ENCODE measurements around the gene MFAP4. TPM values are rescaled to one million over a fixed set of nuclear protein-coding genes. Genes with fewer than 3 reads are reported as not detected.

Gene MFAP4
- total and polyA plus RNA-seq, 12 donors, result 7.2 to 84.5 (median 31.9) TPM

DNA sequence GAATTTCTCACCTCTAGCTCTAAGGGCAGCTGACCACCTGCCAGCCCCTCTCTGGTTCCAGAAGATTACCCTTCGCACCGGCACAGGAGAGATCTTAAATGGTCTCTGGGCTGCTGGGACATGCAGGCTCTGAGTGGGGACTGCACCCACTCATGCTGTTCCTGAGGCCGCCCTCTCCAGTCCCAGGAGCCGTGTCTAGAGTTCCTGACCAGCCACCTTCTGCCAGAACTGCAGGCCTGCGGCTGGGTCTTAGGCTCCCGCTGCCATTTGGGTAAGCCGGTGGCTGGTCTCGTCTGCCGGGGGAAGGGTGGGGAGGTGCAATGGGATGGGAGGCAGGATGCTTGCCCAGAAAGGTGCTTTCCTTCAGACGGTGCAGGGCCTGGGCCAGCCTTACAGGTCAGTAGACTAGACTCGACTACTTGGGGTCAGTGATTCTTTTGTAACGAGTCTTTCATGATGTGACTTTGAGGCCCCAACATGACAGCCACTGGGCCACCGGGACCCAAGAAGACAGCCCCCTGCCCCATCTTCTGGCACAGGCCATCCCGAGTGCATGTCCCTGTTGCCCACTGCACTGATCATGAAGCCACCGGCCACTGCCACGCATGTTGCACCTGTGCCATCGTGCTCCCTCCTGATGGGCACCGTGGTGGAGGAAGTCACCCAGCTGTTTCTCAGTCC lies 50.9 kb downstream of the MFAP4 start:
- 86 to 92% (median 90%) methylated on average over 2 to 18 of the region's 18 CpGs for WGBS, 4 donors
- Histone ChIP-seq H3K36me3 (replicated peaks in 1 of 2) (peaks cover 0 to 4% of the 10 kb centered on the region in 2 donors), H3K4me1 (replicated peaks in 1 of 2) (peaks cover 0 to 11% of the 10 kb centered on the region in 2 donors), H3K4me3 (no peak overlapping the region), H3K27me3 (no peaks in the 10 kb centered on the region), H3K27ac (no peak overlapping the region), H3K9me3 (replicated peaks in 1 of 3) (no peaks in the 10 kb centered on the region)
- TF ChIP-seq POLR2A (IDR thresholded peaks at IDR 0.05), result no peak
- intact Hi-C loops (cut with DNase I), result no loop called here
- peak in 3 of 7 donors; percentile 13 to 54 (median 14) for DNase-seq

DNA sequence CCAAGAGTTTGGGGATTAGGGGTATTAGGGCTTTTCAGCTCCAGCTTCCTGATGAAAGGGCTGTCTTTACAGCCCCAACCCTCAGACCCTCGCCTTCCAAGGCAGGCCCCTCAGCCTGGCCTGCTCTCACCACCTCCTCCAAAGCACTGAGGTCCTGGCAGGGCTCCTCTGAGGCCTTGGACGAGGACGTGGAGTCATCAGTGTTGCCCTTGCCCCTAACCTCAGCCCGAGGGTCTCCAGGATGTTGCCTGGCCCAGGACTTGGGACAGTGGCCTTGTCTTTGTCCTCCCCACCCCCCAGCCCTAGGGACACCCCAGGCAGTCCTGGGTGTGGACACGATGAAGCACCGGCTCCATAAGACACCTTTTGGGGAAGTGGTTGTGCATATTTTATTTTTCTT lies 52.7 kb downstream of the MFAP4 start:
- intact Hi-C loops (cut with DNase I), result no loop called here
- TF ChIP-seq, protein P1, sequence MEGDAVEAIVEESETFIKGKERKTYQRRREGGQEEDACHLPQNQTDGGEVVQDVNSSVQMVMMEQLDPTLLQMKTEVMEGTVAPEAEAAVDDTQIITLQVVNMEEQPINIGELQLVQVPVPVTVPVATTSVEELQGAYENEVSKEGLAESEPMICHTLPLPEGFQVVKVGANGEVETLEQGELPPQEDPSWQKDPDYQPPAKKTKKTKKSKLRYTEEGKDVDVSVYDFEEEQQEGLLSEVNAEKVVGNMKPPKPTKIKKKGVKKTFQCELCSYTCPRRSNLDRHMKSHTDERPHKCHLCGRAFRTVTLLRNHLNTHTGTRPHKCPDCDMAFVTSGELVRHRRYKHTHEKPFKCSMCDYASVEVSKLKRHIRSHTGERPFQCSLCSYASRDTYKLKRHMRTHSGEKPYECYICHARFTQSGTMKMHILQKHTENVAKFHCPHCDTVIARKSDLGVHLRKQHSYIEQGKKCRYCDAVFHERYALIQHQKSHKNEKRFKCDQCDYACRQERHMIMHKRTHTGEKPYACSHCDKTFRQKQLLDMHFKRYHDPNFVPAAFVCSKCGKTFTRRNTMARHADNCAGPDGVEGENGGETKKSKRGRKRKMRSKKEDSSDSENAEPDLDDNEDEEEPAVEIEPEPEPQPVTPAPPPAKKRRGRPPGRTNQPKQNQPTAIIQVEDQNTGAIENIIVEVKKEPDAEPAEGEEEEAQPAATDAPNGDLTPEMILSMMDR (IDR thresholded peaks at IDR 0.05), result no peak
- TF ChIP-seq POLR2A (IDR thresholded peaks at IDR 0.05), result no peak
- peak in 2 of 7 donors; percentile 11 to 47 for DNase-seq

DNA sequence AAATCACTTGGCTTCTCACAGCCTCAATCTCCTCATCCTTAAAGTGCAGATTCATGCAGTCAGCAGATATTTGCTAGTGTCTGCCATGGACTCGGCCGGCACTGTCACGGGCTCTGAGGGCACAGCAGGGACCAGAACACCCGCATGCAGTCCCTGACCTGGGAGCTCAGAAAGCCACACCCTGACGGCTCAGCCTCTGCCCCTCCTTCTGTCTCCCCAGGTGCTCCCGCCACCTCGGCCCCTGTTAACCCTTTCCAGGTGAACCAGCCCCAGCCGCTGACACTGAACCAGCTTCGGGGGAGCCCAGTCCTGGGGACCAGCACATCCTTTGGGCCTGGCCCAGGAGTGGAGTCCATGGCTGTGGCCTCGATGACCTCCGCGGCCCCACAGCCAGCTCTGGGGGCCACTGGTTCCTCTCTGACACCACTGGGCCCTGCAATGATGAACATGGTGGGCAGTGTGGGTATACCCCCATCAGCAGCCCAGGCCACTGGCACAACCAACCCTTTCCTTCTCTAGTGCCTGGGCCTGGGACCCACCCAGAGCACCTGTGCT lies 53.2 kb downstream of the MFAP4 start:
- 93 to 94% (median 93%) methylated on average over 3 to 12 of the region's 12 CpGs; no CpG with 5 or more reads in 1 of the 4 donors for WGBS, 4 donors

More for the DNA sequence above, 52.7 kb downstream of the MFAP4 start:
- H3K27ac ChIP-seq, result no peak overlapping the region
- H3K4me1 ChIP-seq (replicated peaks in 1 of 2), result peaks cover 0 to 11% of the 10 kb centered on the region in 2 donors
- H3K36me3 ChIP-seq (replicated peaks in 1 of 2), result peaks cover 0 to 4% of the 10 kb centered on the region in 2 donors
- H3K9me3 ChIP-seq (replicated peaks in 1 of 3), result no peaks in the 10 kb centered on the region
- no peak overlapping the region for H3K4me3 ChIP-seq
- no peaks in the 10 kb centered on the region for H3K27me3 ChIP-seq
- WGBS, 4 donors, result 67 to 91% (median 70%) methylated on average over 4 to 6 of the region's 6 CpGs

More for the DNA sequence above, 53.2 kb downstream of the MFAP4 start:
- Histone ChIP-seq H3K4me3 (no peak overlapping the region), H3K9me3 (replicated peaks in 1 of 3) (no peaks in the 10 kb centered on the region), H3K4me1 (replicated peaks in 1 of 2) (peaks cover 0 to 11% of the 10 kb centered on the region in 2 donors), H3K36me3 (replicated peaks in 1 of 2) (peaks cover 0 to 4% of the 10 kb centered on the region in 2 donors), H3K27ac (no peak overlapping the region), H3K27me3 (no peaks in the 10 kb centered on the region)
- peak in 2 of 7 donors; percentile 14 to 50 for DNase-seq
- intact Hi-C loops (cut with DNase I), result no loop called here
- TF ChIP-seq, protein P1 (IDR thresholded peaks at IDR 0.05), result no peak
- TF ChIP-seq POLR2A (IDR thresholded peaks at IDR 0.05), result no peak

MicroRNAs encoded within 50 kb of the gene (microRNA counts, 767-probe panel; counts per million panel counts)
- 3,771 to 3,952 counts per million in 2 donors for microRNA hsa-miR-1180

Small RNAs within 50 kb of the gene (microRNA-seq; reads per million reads assigned to microRNA genes)
- 472 to 1,593 (median 841) reads per million in 3 donors for gene MIR1180

Small RNAs within 50 kb of the gene (small RNA-seq; reads per million reads assigned to genes)
- gene MIR1180 (11.0 to 16.4 reads per million in 2 donors), gene RF00537 (0 reads per million in 2 donors)

Other genes starting within 250 kb of the MFAP4 start
- gene EPN2, start 149.8 kb downstream of the MFAP4 start, total RNA-seq, result 10 to 100 TPM; 16.0 to 53.8 (median 21.1) TPM
- gene EPN2, start 149.8 kb downstream of the MFAP4 start, polyA plus RNA-seq, result 10 to 100 TPM; 12.0 to 24.6 (median 23.9) TPM
- gene B9D1, start 24.5 kb downstream of the MFAP4 start, total RNA-seq, result 10 to 100 TPM; 19.3 to 67.7 (median 29.1) TPM
- gene B9D1, start 24.5 kb downstream of the MFAP4 start, polyA plus RNA-seq, result 10 to 100 TPM; 24.7 to 56.4 (median 37.2) TPM
- gene MAPK7, start 8.7 kb downstream of the MFAP4 start, total RNA-seq, result 100 to 1,000 TPM in 1 of 9 donors, 10 to 100 TPM in 7, 1 to 10 TPM in 1; 7.6 to 223 (median 46.8) TPM
- 10 to 100 TPM; 22.6 to 41.3 (median 26.8) TPM for gene MAPK7, start 8.7 kb downstream of the MFAP4 start, polyA plus RNA-seq
- 1 to 10 TPM in 6 of 9 donors, under 1 TPM in 2, not detected in 1; 0.88 to 4.6 (median 1.8) TPM for gene RNF112, start 24.0 kb upstream of the MFAP4 start, total RNA-seq
- 10 to 100 TPM in 1 of 3 donors, 1 to 10 TPM in 2; 2.8 to 35.6 (median 6.4) TPM for gene RNF112, start 24.0 kb upstream of the MFAP4 start, polyA plus RNA-seq
- gene SLC47A1, start 146.7 kb upstream of the MFAP4 start, total RNA-seq, result 100 to 1,000 TPM in 8 of 9 donors, 10 to 100 TPM in 1; 90.1 to 630 (median 182) TPM
- gene SLC47A1, start 146.7 kb upstream of the MFAP4 start, polyA plus RNA-seq, result 100 to 1,000 TPM; 104 to 460 (median 150) TPM